ENCODE results near the gene PDE5A.
"Not testable (repeated sequence)": the region's sequence is repeated elsewhere in the genome, so short reads cannot be mapped to it uniquely, and the experiment has no call there.

Gene PDE5A

GRCh38 chr4:119469039-119469438 is 159.6 kb downstream of the PDE5A start:
- not testable (repeated sequence) for DNase-seq

- peak; percentile 31 to 61 for DNase-seq
Observed at GRCh38 chr4:119462733-119463132, 165.9 kb downstream of the PDE5A start.

DNA sequence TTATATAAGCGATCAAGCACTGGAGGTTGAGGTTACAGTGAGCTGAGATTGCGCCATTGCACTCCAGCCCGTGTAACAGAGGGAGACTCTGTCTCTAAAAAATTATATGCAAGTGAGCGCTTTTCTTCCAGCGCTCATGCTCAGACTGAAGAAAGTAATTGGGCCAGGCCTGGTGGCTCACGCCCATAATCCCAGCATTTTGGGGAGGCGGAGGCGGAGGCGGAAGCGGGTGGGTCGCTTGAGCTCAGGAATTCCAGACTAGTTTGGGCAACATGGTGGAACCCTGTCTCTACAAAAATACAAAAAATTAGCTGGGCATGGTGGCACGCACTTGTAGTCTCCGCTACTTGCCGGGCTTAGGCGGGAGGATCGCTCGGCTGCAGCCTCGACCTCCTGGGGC is 172.9 kb downstream of the PDE5A start:
- peak in 1 of 2 donors; percentile 11 for DNase-seq

DNA sequence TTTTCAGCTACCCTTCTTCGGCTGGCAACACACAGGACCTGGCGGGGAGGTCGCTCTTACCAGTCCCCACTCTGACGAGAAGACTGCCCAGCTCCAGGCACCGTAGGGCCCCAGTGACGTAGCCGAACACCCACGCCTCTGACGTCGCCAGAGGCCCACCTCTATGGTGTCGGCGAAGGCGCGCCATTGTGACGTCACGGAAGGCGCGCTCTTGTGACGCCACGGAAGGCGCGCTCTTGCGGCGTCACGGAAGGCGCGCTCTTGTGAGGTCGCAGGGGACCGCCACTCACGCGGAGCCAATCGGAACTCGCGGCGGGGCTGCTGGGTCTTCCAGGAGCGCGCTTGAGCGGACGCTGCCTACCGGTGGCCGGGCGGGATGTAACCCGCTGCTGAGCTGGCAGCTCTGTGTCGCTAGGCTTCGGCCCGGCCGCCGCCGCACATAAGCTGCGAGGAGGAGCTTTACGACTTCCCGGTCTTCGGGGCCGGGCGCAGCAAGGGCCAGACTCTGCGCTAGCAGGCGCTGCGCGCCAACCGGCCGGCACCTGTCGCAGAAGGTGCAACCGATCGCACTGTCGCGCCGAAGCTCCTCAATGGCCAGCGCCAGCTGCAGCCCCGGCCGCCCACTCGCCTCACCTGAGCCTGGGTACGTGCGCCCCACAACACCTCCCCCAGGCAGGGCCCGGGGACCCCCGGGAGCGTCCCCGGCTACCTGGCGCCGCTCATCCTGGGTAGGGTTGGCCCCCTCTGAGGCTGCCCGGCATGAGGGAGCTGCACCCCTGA is 173.9 kb downstream of the PDE5A start:
- DNase-seq = peak; percentile 97 to 99

GRCh38 chr4:119454151-119454490 is 174.5 kb downstream of the PDE5A start:
- not testable (repeated sequence) for DNase-seq

GRCh38 chr4:119453286-119453685 is 175.3 kb downstream of the PDE5A start:
- not testable (repeated sequence) for DNase-seq

DNA sequence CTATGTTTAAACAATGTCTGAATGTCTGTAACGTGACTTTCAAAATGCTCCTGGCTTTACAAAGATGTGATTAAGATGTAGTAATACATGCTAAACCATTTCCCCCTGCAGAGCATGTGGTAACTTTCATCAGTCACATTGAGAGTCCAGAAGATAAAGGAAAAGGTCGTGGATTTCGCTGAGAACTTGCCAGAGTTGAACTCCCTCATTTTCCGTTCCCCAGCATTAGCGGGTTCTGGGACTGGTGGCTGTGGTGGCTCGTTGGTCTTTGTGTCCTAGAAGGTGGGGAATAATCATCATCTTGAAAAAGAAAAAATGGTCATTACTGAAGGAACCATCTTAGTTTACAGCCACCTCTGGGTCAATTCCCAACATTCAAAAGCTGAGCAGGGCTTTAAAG is 178.8 kb downstream of the PDE5A start:
- DNase-seq = not testable (repeated sequence)
